Measurements from ENCODE around the gene CCHCR1. TPM values are rescaled to one million over a fixed set of nuclear protein-coding genes. Genes with fewer than 3 reads are reported as not detected.

CCHCR1 gene
- total RNA-seq, 1 donor from 2014 or later = 9.9 TPM

GRCh38 chr6:31121131-31121790 is 36.3 kb downstream of the CCHCR1 start:
- Histone ChIP-seq H3K27ac (ENCODE audit: low read depth, low read length) (no peak overlapping the region), H3K36me3 (ENCODE audit: control insufficient read depth in 3 of 3, insufficient read depth in 3 of 3, low read length in 3 of 3) (no peaks in the 10 kb centered on the region), H3K4me3 (ENCODE audit: low read length in 3 of 3) (no peak overlapping the region), H3K9ac (ENCODE audit: low read depth in 1 of 3, low read length in 3 of 3) (peak overlapping the region in 1 of 3 donors; percentile 33), H3K27me3 (ENCODE audit: control insufficient read depth in 3 of 3, insufficient read depth in 3 of 3, low read length in 3 of 3) (peaks cover 0 to 2% (median 0%) of the 10 kb centered on the region in 3 donors), H3K9me3 (ENCODE audit: control insufficient read depth in 3 of 3, low read length in 3 of 3) (no peaks in the 10 kb centered on the region), H3K4me1 (ENCODE audit: control insufficient read depth in 3 of 3, insufficient read depth in 3 of 3, low read length in 3 of 3) (peaks cover 8 to 29% (median 17%) of the 10 kb centered on the region in 3 donors)

- peaks cover 0 to 2% (median 0%) of the 10 kb centered on the region in 3 donors for H3K27me3 ChIP-seq (ENCODE audit: control insufficient read depth in 3 of 3, insufficient read depth in 3 of 3, low read length in 3 of 3)
- no peak within 1 kb of the TSS for H3K4me3 ChIP-seq (ENCODE audit: low read length in 3 of 3)
- H3K4me1 ChIP-seq (ENCODE audit: control insufficient read depth in 3 of 3, insufficient read depth in 3 of 3, low read length in 3 of 3) = peaks cover 6 to 27% (median 17%) of the 10 kb centered on the region in 3 donors
- peak within 1 kb of the TSS in 1 of 3 donors; percentile 33 for H3K9ac ChIP-seq (ENCODE audit: low read depth in 1 of 3, low read length in 3 of 3)
- no peaks in the 10 kb centered on the region for H3K9me3 ChIP-seq (ENCODE audit: control insufficient read depth in 3 of 3, low read length in 3 of 3)
- H3K36me3 ChIP-seq (ENCODE audit: control insufficient read depth in 3 of 3, insufficient read depth in 3 of 3, low read length in 3 of 3) = no peaks in the 10 kb centered on the region
- no peak within 1 kb of the TSS for H3K27ac ChIP-seq (ENCODE audit: low read depth, low read length)
Measured at GRCh38 chr6:31120151-31120915, 37.3 kb downstream of the CCHCR1 start, which contains the start of gene CDSN. TSS of gene CDSN (minus strand) at chr6:31120446. CDS start at chr6:31120419, 27 bp downstream.

- Histone ChIP-seq H3K9ac (ENCODE audit: low read depth in 1 of 3, low read length in 3 of 3) (no peak overlapping the region), H3K4me3 (ENCODE audit: low read length in 3 of 3) (no peak overlapping the region), H3K4me1 (ENCODE audit: control insufficient read depth in 3 of 3, insufficient read depth in 3 of 3, low read length in 3 of 3) (peaks cover 12 to 33% (median 23%) of the 10 kb centered on the region in 3 donors), H3K27me3 (ENCODE audit: control insufficient read depth in 3 of 3, insufficient read depth in 3 of 3, low read length in 3 of 3) (peaks cover 0 to 2% (median 0%) of the 10 kb centered on the region in 3 donors), H3K9me3 (ENCODE audit: control insufficient read depth in 3 of 3, low read length in 3 of 3) (no peaks in the 10 kb centered on the region), H3K27ac (ENCODE audit: low read depth, low read length) (no peak overlapping the region), H3K36me3 (ENCODE audit: control insufficient read depth in 3 of 3, insufficient read depth in 3 of 3, low read length in 3 of 3) (no peaks in the 10 kb centered on the region)
Measured at GRCh38 chr6:31118178-31118577, 39.4 kb downstream of the CCHCR1 start.

- Histone ChIP-seq H3K9me3 (ENCODE audit: control insufficient read depth in 3 of 3, low read length in 3 of 3) (no peaks in the 10 kb centered on the region), H3K27me3 (ENCODE audit: control insufficient read depth in 3 of 3, insufficient read depth in 3 of 3, low read length in 3 of 3) (peaks cover 0 to 5% (median 0%) of the 10 kb centered on the region in 3 donors), H3K36me3 (ENCODE audit: control insufficient read depth in 3 of 3, insufficient read depth in 3 of 3, low read length in 3 of 3) (no peaks in the 10 kb centered on the region), H3K9ac (ENCODE audit: low read depth in 1 of 3, low read length in 3 of 3) (peak overlapping the region in 1 of 3 donors; percentile 8), H3K4me1 (ENCODE audit: control insufficient read depth in 3 of 3, insufficient read depth in 3 of 3, low read length in 3 of 3) (peaks cover 12 to 25% (median 12%) of the 10 kb centered on the region in 3 donors), H3K27ac (ENCODE audit: low read depth, low read length) (no peak overlapping the region), H3K4me3 (ENCODE audit: low read length in 3 of 3) (peak overlapping the region in 2 of 3 donors; percentile 38 to 45)
Measured at GRCh38 chr6:31116661-31117385, 40.8 kb downstream of the CCHCR1 start.

DNA sequence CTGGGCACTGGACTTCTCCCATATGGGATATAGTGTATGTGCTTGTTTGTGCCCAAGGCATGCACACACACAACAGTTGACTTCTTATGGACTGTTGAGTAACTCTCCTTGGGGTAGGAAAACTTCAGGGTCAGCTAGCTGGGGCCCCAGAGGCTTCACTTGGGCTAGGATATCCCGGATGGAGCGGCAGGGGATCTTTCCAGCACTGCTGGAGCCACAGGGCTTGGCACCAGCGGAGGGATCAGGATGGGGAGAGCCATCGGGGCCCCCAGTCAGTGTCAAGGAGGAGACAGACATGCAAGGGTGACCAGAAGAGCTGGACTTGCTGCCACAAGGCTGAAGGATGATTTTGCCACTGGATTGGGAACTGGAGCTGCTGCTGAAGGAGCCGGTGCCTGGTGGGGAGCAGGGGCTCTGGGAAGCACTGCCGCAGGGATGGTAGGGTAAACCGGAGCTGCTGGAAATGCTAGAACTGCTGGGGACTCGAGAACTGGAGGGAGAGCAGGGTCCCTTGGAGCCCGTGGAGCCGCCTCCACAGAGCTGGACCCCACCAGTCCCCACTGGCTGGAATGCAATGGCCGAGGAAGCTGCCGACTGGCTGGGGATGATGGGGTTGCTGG is 41.6 kb downstream of the CCHCR1 start:
- Histone ChIP-seq H3K4me1 (ENCODE audit: control insufficient read depth in 3 of 3, insufficient read depth in 3 of 3, low read length in 3 of 3) (peaks cover 12 to 25% (median 12%) of the 10 kb centered on the region in 3 donors), H3K9ac (ENCODE audit: low read depth in 1 of 3, low read length in 3 of 3) (peak overlapping the region in 1 of 3 donors; percentile 8), H3K27ac (ENCODE audit: low read depth, low read length) (no peak overlapping the region), H3K36me3 (ENCODE audit: control insufficient read depth in 3 of 3, insufficient read depth in 3 of 3, low read length in 3 of 3) (no peaks in the 10 kb centered on the region), H3K9me3 (ENCODE audit: control insufficient read depth in 3 of 3, low read length in 3 of 3) (no peaks in the 10 kb centered on the region), H3K27me3 (ENCODE audit: control insufficient read depth in 3 of 3, insufficient read depth in 3 of 3, low read length in 3 of 3) (peaks cover 0 to 6% (median 0%) of the 10 kb centered on the region in 3 donors), H3K4me3 (ENCODE audit: low read length in 3 of 3) (no peak overlapping the region)

- Histone ChIP-seq H3K9ac (ENCODE audit: low read depth in 1 of 3, low read length in 3 of 3) (no peak overlapping the region), H3K9me3 (ENCODE audit: control insufficient read depth in 3 of 3, low read length in 3 of 3) (no peaks in the 10 kb centered on the region), H3K4me3 (ENCODE audit: low read length in 3 of 3) (peak overlapping the region in 2 of 3 donors; percentile 13 to 23), H3K27me3 (ENCODE audit: control insufficient read depth in 3 of 3, insufficient read depth in 3 of 3, low read length in 3 of 3) (peaks cover 0 to 9% (median under 1%) of the 10 kb centered on the region in 3 donors), H3K36me3 (ENCODE audit: control insufficient read depth in 3 of 3, insufficient read depth in 3 of 3, low read length in 3 of 3) (no peaks in the 10 kb centered on the region), H3K27ac (ENCODE audit: low read depth, low read length) (peak overlapping the region; percentile 64), H3K4me1 (ENCODE audit: control insufficient read depth in 3 of 3, insufficient read depth in 3 of 3, low read length in 3 of 3) (peaks cover 12 to 25% (median 12%) of the 10 kb centered on the region in 3 donors)
Measured at GRCh38 chr6:31114970-31115849, 42.4 kb downstream of the CCHCR1 start.

- H3K4me1 ChIP-seq (ENCODE audit: control insufficient read depth in 3 of 3, insufficient read depth in 3 of 3, low read length in 3 of 3) = peaks cover 12 to 25% (median 12%) of the 10 kb centered on the region in 3 donors
- H3K27ac ChIP-seq (ENCODE audit: low read depth, low read length) = peak within 1 kb of the TSS; percentile 64
- H3K9me3 ChIP-seq (ENCODE audit: control insufficient read depth in 3 of 3, low read length in 3 of 3) = no peaks in the 10 kb centered on the region
- H3K9ac ChIP-seq (ENCODE audit: low read depth in 1 of 3, low read length in 3 of 3) = no peak within 1 kb of the TSS
- H3K4me3 ChIP-seq (ENCODE audit: low read length in 3 of 3) = peak within 1 kb of the TSS in 2 of 3 donors; percentile 13 to 23
- H3K27me3 ChIP-seq (ENCODE audit: control insufficient read depth in 3 of 3, insufficient read depth in 3 of 3, low read length in 3 of 3) = peaks cover 4 to 15% (median 7%) of the 10 kb centered on the region in 3 donors
- H3K36me3 ChIP-seq (ENCODE audit: control insufficient read depth in 3 of 3, insufficient read depth in 3 of 3, low read length in 3 of 3) = no peaks in the 10 kb centered on the region
Measured at GRCh38 chr6:31114541-31114878, 43.1 kb downstream of the CCHCR1 start, which contains the start of gene PSORS1C1. TSS of gene PSORS1C1 (plus strand) at chr6:31114800. CDS start at chr6:31129633, 14,833 bp downstream.

GRCh38 chr6:31113861-31114540 is 43.6 kb downstream of the CCHCR1 start:
- Histone ChIP-seq H3K27me3 (ENCODE audit: control insufficient read depth in 3 of 3, insufficient read depth in 3 of 3, low read length in 3 of 3) (peaks cover 4 to 15% (median 8%) of the 10 kb centered on the region in 3 donors), H3K4me3 (ENCODE audit: low read length in 3 of 3) (no peak overlapping the region), H3K9ac (ENCODE audit: low read depth in 1 of 3, low read length in 3 of 3) (no peak overlapping the region), H3K9me3 (ENCODE audit: control insufficient read depth in 3 of 3, low read length in 3 of 3) (no peaks in the 10 kb centered on the region), H3K4me1 (ENCODE audit: control insufficient read depth in 3 of 3, insufficient read depth in 3 of 3, low read length in 3 of 3) (peaks cover 12 to 25% (median 12%) of the 10 kb centered on the region in 3 donors), H3K36me3 (ENCODE audit: control insufficient read depth in 3 of 3, insufficient read depth in 3 of 3, low read length in 3 of 3) (no peaks in the 10 kb centered on the region), H3K27ac (ENCODE audit: low read depth, low read length) (peak overlapping the region; percentile 64)

Data from skeletal muscle tissue (tissue), 4 donors.